ENCODE results near the gene DIPK1B. TPM values are rescaled to one million over a fixed set of nuclear protein-coding genes. Genes with fewer than 3 reads are reported as not detected.

Gene DIPK1B
- total and polyA plus RNA-seq, 10 of the 15 experiments (the other 5 are each of a cell fraction or from before 2014, with no cell fraction given), result 0.08 to 0.28 (median 0.13) TPM; not detected in 3

DNA sequence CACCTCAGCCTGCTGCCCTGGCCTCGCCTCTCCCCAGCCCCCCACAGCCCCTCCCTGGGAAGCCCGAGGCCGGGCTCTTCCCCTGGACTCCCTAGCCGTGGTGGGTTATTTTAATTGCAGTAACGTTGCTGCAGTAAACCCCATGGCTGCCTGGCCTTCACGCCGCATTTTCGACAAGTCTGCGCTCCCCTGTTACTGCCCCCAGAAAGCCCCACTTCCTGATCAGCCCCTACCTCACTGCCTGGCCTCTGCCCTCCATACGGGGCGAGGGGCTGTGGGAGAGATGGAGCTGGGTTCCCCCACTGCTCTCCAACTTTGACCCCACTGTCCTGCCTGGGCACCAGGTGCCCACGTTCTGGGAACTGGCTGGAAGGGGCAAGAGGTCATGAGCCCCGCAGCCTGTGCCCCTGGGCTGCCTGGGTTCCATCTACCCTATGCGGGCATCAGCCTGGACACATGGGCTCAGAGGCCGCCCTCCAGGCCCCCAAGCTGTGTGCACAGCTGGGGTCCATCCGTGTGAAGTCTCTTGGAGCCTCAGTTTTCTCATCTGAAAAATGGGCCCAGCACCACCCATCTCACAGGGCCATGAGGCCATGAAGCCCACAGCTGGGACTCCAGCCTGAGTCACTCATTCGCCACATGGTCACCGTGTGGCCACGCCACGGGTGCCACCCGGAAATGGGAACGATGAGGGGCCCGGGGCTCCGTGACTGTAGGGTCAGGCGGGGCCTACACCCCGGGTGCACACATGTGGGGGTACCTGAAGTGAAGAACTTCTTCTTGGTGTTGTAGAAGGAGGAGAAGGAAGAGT is 38.2 kb upstream of the DIPK1B start:
- ChIA-PET CTCF (interaction anchor here (0.9 to 1.2 kb wide), 2 partner anchors 12 to 14 kb away, joined by 3 read pairs; no protein-coding TSS in a partner anchor), POLR2A (no interaction called here), RAD21 (ENCODE audit: unreplicated experiment) (no interaction called here), SMC1A (ENCODE audit: uncharacterized antibody, unreplicated experiment) (interaction anchor here (1.0 kb wide), 1 partner anchor 56 kb away, joined by 3 read pairs; no protein-coding TSS in a partner anchor)
- DNase-seq (ENCODE audit: low read depth, low spot score), result no peak
- no TSS peak for BruUV-seq (replicated peaks)
- no peaks in the 10 kb centered on the region for H3K27me3 ChIP-seq (replicated peaks in 1 of 2; ENCODE audit: control insufficient read depth in 2 of 2, insufficient read depth in 2 of 2, low read length in 1 of 2)
- FAIRE-seq, result no peak
- TF ChIP-seq EGR1 (IDR thresholded peaks at IDR 0.05; ENCODE audit: borderline replicate concordance in 1 of 2, low read depth in 2 of 2, low read length in 2 of 2) (no peak), CBFB (IDR thresholded peaks at IDR 0.05; ENCODE audit: low read depth) (no peak), BCL11A (IDR thresholded peaks at IDR 0.05; ENCODE audit: low read depth, low read length) (no peak), ZZZ3 (IDR thresholded peaks at IDR 0.05; ENCODE audit: control insufficient read depth, insufficient read length, low read depth) (no peak), HDAC2 (IDR thresholded peaks at IDR 0.05) (no peak), YY1 (IDR thresholded peaks at IDR 0.05; ENCODE audit: low read depth, low read length) (no peak), JUNB (IDR thresholded peaks at IDR 0.05) (no peak), CEBPB (IDR thresholded peaks at IDR 0.05; ENCODE audit: borderline replicate concordance in 1 of 2, low read depth in 2 of 2, low read length in 2 of 2) (no peak), SREBF1 (IDR thresholded peaks at IDR 0.05; ENCODE audit: low read length) (no peak), JUND (IDR thresholded peaks at IDR 0.05; ENCODE audit: low read depth, low read length) (no peak), ATF3 (IDR thresholded peaks at IDR 0.05; ENCODE audit: borderline replicate concordance, extremely low read depth, low read depth, low read length) (no peak), ATF7 (IDR thresholded peaks at IDR 0.05; ENCODE audit: low read depth) (no peak), RB1 (IDR thresholded peaks at IDR 0.05; ENCODE audit: borderline replicate concordance) (no peak), CBX3 (IDR thresholded peaks at IDR 0.05; ENCODE audit: borderline replicate concordance, low read depth) (no peak), ZSCAN29 (IDR thresholded peaks at IDR 0.05) (no peak)
- H3K9ac ChIP-seq (ENCODE audit: control insufficient read depth, insufficient read depth, low read length), result no peak overlapping the region
- H3K4me1 ChIP-seq (ENCODE audit: control insufficient read depth, insufficient read depth, low read length), result no peaks in the 10 kb centered on the region
- H3K4me3 ChIP-seq, result no peak overlapping the region
- H3K79me2 ChIP-seq (ENCODE audit: control insufficient read depth, insufficient read depth, low read length), result no peaks in the 10 kb centered on the region
- no peak overlapping the region for H2AFZ ChIP-seq (ENCODE audit: control insufficient read depth, low read depth, low read length)
- WGBS (ENCODE audit: insufficient coverage, insufficient replicate concordance, low lambda C conversion rate, missing lambda C conversion rate), result 56% methylated on average over 26 of the region's 26 CpGs
- H3K4me2 ChIP-seq (ENCODE audit: control insufficient read depth, insufficient read depth), result no peak overlapping the region
- no peaks in the 10 kb centered on the region for H4K20me1 ChIP-seq (ENCODE audit: control insufficient read depth, insufficient read depth)
- H3K27ac ChIP-seq (ENCODE audit: control insufficient read depth, insufficient read depth), result no peak overlapping the region
- intact Hi-C loops (cut with micrococcal nuclease; ENCODE audit: unreplicated experiment) (no loop called here), in situ Hi-C loops (cut with MboI) (no loop called here)
- no peaks in the 10 kb centered on the region; a peak in 1 of 4 replicates for H3K36me3 ChIP-seq (ENCODE audit: control insufficient read depth in 2 of 2, insufficient read depth in 2 of 2, low read length in 1 of 2)
- ATAC-seq, result no peak
- no peaks in the 10 kb centered on the region for H3K9me3 ChIP-seq (replicated peaks; ENCODE audit: control insufficient read depth, insufficient read depth, low read length)

All from GM12878 (cell line).